Activated CD4-positive, alpha-beta T cell treated with anti-CD3 and anti-CD28 coated beads for 1 hour (primary cell): ENCODE results near the gene SND1.

Source experiments
- DNase-seq: peaks from one replicate; pipeline ENCODE4 v3.0.0-alpha.2; 2020

SND1 gene

GRCh38 chr7:127876393-127876792, 224.4 kb downstream of the SND1 start:
- DNase-seq, result no peak

GRCh38 chr7:127877951-127878350, 226.0 kb downstream of the SND1 start:
- no peak for DNase-seq

GRCh38 chr7:127878791-127879190, 226.8 kb downstream of the SND1 start:
- DNase-seq, result no peak

GRCh38 chr7:127879436-127879835, 227.4 kb downstream of the SND1 start:
- no peak for DNase-seq

DNA sequence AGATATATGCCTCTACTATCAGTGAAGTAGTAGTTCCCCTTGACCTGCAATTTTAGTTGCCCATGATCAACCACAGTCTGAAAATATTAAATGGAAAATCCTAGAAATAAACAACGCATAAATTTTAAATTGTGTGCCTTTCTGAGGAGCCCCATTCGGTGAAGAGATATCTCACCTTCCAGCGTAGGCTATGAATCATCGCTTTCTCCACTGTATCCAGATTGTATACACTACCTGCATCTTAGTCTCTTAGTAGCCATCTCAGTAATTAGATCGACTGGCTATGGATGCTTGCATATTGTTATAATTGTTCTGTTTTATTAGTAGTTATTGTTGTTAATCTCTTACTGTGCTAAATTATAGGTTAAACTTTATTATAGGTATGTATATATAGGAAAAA, 227.9 kb downstream of the SND1 start:
- no peak for DNase-seq

DNA sequence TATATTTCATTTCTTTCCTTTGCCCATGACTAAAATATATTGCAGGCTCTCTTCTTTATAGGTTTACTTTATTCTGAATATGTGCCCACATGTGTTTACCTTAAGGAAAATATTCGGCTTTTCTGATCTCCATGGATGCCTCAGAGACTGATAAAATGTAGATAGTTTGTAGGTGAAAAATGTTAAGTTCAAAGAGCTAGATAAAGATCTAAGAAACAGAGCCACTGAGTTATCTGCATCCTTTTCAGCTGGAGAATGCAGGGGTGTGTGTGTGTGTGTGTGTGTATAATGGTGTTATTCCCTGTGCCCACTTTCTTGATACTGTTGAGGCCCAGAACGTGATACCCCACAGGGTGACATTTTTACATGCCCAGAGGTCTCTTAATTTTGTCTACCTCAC, 228.5 kb downstream of the SND1 start:
- DNase-seq, result no peak

GRCh38 chr7:127881564-127881963, 229.6 kb downstream of the SND1 start:
- no peak for DNase-seq

DNA sequence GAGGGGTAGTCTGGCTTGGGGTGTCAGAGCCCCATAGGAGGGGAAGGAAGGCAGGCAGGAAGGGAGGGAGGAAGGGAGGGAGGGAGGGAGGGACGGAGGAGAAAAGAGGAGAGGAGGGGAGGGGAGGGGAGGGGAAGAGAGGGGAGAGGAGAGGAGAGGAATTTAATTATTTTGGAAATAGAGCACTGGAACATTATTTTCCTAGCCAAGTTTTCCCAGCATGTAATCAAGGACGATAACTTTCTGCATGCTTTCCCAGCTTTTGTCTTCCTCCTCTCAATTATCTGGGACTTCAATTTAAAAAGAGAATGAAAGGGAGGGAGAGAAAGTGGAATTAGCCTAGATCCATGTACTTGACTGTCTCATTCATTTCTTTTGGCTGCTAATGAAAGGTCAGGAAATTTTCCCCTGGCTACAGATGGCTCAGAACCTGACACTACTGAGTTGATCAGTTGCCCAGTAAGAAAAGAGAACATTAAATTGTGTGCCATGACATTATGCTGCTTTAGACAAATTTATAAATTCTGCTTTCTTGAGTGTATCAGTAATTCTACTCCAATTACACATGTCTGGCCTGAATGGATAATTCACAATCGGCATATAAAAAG, 230.4 kb downstream of the SND1 start:
- DNase-seq, result no peak

DNA sequence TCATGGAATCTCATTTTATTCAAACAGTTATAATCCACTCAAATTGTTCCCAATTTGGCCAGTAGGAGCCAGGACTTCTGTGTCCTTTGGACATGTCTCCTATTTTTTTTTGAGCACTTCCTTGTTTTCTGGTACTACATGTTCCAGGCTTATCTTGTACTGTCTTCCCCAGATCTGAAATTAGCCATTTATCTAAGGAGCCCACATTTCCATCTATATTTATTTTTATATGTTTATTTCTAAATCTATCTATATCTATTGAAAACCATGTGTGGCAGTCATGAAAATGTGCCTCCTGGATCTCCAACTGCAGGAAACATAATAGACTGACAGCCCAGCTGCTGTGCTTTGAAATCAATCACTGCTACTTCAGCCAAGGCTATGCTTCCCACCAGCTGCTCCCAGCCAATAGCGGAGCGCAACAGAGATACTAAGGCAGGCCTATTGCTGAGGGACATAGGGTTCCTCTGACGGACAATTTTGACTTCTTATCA, 232.1 kb downstream of the SND1 start:
- no peak for DNase-seq

- DNase-seq, result no peak
Observed at GRCh38 chr7:127885222-127885772, 233.3 kb downstream of the SND1 start.

DNA sequence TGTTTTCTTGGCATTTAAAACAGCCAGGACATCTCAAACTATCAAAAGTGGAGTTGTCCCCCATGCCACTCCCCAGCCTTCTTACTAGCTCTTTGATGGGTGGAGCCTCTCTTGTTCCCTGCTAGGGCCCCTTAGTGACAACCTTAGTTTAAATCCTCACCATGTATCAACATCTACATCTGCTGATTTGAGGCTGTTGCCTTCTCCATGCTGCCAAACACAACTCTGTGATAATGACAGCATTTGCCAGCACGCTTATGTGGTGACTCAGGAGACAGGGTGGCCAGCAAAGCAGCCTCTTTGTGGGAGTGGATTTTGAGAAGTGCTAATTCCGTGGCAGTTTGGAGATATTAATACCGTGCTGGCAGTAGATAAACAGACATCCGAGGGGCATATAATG, 233.8 kb downstream of the SND1 start:
- no peak for DNase-seq

- DNase-seq, result no peak
Observed at GRCh38 chr7:127886248-127886647, 234.3 kb downstream of the SND1 start.

DNA sequence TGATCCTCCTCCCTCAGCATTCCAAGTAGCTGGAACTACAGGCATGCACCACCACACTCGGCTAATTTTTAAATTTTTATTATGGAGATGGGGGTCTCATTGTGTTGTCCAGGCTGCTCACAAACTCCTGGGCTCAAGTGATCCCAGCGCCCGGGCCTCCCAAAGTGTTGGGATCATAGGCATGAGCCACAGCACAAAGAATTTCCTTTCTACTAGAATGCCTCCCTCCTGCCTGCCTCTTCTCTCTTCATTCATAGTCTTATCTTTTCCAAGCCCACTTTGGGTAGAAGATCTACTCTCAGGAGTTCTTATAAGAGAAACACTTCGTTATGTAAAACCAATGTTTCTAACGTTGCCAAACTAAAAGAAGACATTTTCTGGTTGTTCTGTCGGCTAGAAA, 235.1 kb downstream of the SND1 start:
- no peak for DNase-seq

GRCh38 chr7:127887631-127888030, 235.6 kb downstream of the SND1 start:
- no peak for DNase-seq

DNA sequence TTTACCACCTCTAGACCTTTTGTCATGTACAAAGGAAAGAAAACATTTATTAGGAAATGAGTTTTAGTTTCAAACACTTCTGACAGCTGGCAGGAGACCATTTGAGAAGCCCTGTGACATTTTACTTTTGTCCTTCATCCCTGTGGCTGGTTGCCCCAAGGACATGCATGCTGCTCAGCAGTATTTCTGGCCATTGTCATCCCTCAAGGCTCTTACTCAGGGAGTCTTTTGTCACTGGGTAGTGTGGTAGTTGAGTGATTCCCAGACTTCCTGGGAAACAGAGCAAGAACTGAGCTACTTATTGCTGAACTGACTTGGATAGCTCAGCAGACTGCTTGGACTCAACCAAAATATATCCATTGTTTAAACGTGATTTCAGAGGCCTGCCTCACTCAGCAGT, 236.4 kb downstream of the SND1 start:
- DNase-seq, result no peak

GRCh38 chr7:127888825-127889224, 236.8 kb downstream of the SND1 start:
- DNase-seq, result no peak

GRCh38 chr7:127889677-127890076, 237.7 kb downstream of the SND1 start:
- DNase-seq, result no peak

DNA sequence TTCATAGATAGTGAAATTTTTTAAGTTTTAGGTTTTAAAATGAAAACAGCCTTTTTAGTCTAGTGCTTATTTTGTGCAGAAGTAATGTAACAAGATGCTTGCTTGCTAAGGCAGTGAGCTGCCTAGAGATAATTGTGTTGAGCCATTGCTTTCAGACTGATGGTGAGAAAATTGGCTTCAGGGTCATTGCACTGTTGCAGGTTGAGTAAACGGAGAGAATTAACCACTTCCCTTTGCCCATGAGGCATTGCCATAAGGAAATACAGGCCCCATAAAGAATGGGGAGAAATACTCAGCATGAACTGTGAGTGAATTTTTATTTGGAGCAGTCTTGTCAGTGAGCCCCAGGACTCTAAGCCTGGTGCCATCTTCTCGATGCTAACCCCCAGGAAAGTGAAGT, 238.7 kb downstream of the SND1 start:
- DNase-seq, result no peak

GRCh38 chr7:127891144-127891543, 239.2 kb downstream of the SND1 start:
- no peak for DNase-seq

- DNase-seq, result no peak
Observed at GRCh38 chr7:127891854-127892438, 240.0 kb downstream of the SND1 start.

GRCh38 chr7:127892488-127893314, 240.7 kb downstream of the SND1 start:
- no peak for DNase-seq

GRCh38 chr7:127893547-127893946, 241.6 kb downstream of the SND1 start:
- no peak for DNase-seq

DNA sequence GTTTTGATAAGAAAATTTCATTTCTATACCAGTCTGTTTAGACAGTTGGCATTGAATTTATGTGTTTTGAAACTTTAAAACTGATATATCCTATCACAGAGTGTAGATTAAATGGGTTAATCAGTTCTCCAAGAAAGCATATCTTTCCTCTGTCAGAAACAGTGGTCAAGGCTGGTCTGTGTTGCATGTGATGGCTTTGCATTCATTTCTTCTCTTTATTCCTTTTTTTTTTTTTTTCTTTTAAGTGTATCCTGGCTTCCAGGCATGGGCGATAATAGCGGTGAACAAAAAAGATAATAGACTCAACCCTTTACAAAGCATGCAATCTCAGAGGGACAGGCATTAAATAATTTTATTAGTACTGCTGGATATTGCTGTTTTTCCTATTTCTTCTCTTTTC, 242.6 kb downstream of the SND1 start:
- DNase-seq, result no peak

DNA sequence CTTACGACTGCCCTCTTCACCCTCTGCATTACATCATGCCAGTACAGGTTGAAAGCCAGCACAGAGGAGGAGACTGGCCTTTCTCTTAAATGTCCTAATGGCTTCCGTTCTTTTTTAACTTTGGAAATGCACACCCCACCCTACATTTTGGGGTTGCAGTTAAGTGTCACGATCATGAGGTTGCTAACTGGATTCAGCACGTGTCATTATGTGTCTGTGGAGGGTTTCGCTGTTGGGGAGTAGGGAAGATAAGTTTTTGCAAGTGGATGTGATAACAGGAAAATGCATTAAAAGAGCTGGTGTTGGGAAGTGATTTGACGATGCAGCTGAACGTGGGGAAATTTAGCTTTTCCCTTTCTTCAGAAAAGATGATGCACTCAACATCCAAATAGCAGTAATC, 243.4 kb downstream of the SND1 start:
- DNase-seq, result no peak
